Endothelial cell of coronary artery (primary cell): ENCODE results near the gene MYOT. TPM values are rescaled to one million over a fixed set of nuclear protein-coding genes. Genes with fewer than 3 reads are reported as not detected.

ENCODE experiments used
- total RNA-seq: library from RNA; depleted of rRNA; stranded (reverse); fragments of >200 nt; gene quantifications from 2 replicates; pipeline ENCODE4 v1.2.3, GENCODE V29; 2014

MYOT gene
- total RNA-seq = not detected in 2 replicates

DNA sequence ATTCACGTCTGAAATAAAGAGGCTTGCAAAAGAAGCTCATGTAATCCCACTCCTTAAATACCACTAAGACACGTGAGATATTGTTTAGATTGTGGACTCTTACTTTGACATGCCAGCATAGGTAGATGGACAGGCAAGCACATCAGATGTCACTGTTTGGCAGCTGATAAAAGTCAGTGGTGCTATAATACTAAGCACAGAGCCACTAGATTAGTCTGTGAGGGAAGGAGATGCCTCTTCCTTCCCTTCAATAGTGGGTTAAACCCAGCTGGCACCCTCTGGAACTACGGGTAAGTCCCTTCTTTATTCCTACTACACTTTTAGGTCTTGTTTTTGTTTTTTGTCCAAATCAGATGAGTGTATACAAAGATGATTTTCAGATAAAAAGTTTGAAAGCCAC lies at the start of gene MYOT:
TSS of gene MYOT (plus strand) at position 197 of the 400 bp plus-strand sequence. CDS start 2,792 bp downstream, outside the sequence.

GRCh38 chr5:137888863-137889759 lies 21.5 kb downstream of the MYOT start, which contains the start of gene PKD2L2:
Gene PKD2L2 (plus strand): TSS chr5:137889457. CDS start chr5:137889492, 35 bp downstream.

Other genes starting within 250 kb of the MYOT start
- 12.3 and 13.2 TPM in 2 replicates for gene KLHL3, start 131.8 kb upstream of the MYOT start, total RNA-seq
- gene HNRNPA0, start 113.5 kb upstream of the MYOT start, total RNA-seq = 16.1 and 17.0 TPM in 2 replicates
- not detected in 2 replicates for gene PKD2L2, start 21.6 kb downstream of the MYOT start, total RNA-seq
- gene FAM13B, start 165.2 kb downstream of the MYOT start, total RNA-seq = 13.3 and 15.6 TPM in 2 replicates
- not detected in 2 replicates for gene WNT8A, start 216.2 kb downstream of the MYOT start, total RNA-seq